Endothelial cell of umbilical vein (primary cell): ENCODE results near the gene DGUOK. TPM values are rescaled to one million over a fixed set of nuclear protein-coding genes. Genes with fewer than 3 reads are reported as not detected.

ENCODE experiments used
- BruUV-seq: library from RNA; stranded (reverse); fragments of 400-500 nt; replicated peaks from 2 replicates; lab custom pipeline; 2021; lab: Mats Ljungman, UMichigan
- CTCF ChIA-PET: fragments of 300-600, 350-600 bp; sonication (Branson Sonifier 250); formaldehyde crosslinking; loops from one replicate; lab custom pipeline; 2021; ENCODE audit warnings: antibody characterized with exemption, inconsistent platforms; lab: Charles Lee
- POLR2A ChIA-PET: fragments of 300-600, 350-600 bp; sonication (Branson Sonifier 250); formaldehyde crosslinking; loops from one replicate; lab custom pipeline; 2021; ENCODE audit warnings: antibody characterized with exemption, inconsistent platforms; lab: Charles Lee
- DNase-seq: peaks from one replicate; pipeline ENCODE4 v3.0.0-alpha.2; 2011; ENCODE audit warnings: low read depth, low spot score
- FAIRE-seq: peaks from 2 replicates; lab custom pipeline; 2011; peaks lifted over from hg19 to GRCh38; lab: Jason Lieb, UNC
- H2AFZ ChIP-seq: 2 replicates; pipeline ENCODE4 v1.6.0; 2012; ENCODE audit warnings: low read depth, low read length, control low read depth, inconsistent platforms
- H3K27ac ChIP-seq: 2 replicates; pipeline ENCODE4 v1.5.1; 2011; ENCODE audit warnings: low read depth, mild to moderate bottlenecking, control low read depth, low read length, moderate library complexity; ENCODE audit not compliant: insufficient read depth
- H3K27me3 ChIP-seq, 2 experiments: 2 replicates each; pipeline versions ENCODE4 v1.6.0 to v1.6.1; 2011; ENCODE audit warnings: low read length in 2 of 2, mixed read lengths in 1 of 2; ENCODE audit not compliant: control insufficient read depth in 2 of 2, insufficient read depth in 2 of 2
- H3K36me3 ChIP-seq, 2 experiments: 2 replicates in 1 of 2; 3 replicates in 1 of 2; pipeline ENCODE4 v1.5.1; 2011; ENCODE audit warnings: low read length in 2 of 2, mild to moderate bottlenecking in 1 of 2, moderate library complexity in 1 of 2; ENCODE audit not compliant: control insufficient read depth in 2 of 2, insufficient read depth in 2 of 2; ENCODE audit errors: extremely low read depth in 1 of 2
- H3K4me1 ChIP-seq: 3 replicates; pipeline ENCODE4 v1.5.1; 2011; ENCODE audit warnings: mild to moderate bottlenecking, low read length; ENCODE audit not compliant: control insufficient read depth, insufficient read depth; ENCODE audit errors: extremely low read depth
- H3K4me2 ChIP-seq: 2 replicates; pipeline ENCODE4 v1.6.1; 2011; ENCODE audit warnings: low read length, control low read depth, mixed read lengths; ENCODE audit not compliant: insufficient read depth
- H3K4me3 ChIP-seq, 3 experiments: fragments of 200-600 bp in 1 of 3; sonication (generic), shearing (Covaris generic) in 1 of 3; replicated peaks in 1 of 3; 2 replicates each; pipeline ENCODE4 v1.5.1; 2011 to 2016; ENCODE audit warnings: control low read depth in 3 of 3, low read length in 3 of 3, mild to moderate bottlenecking in 2 of 3, inconsistent platforms in 1 of 3, low read depth in 1 of 3, moderate library complexity in 1 of 3; ENCODE audit not compliant: insufficient read depth in 1 of 3
- H3K79me2 ChIP-seq: 2 replicates; pipeline ENCODE4 v1.6.0; 2012; ENCODE audit warnings: low read length, inconsistent platforms; ENCODE audit not compliant: control insufficient read depth, insufficient read depth
- H3K9ac ChIP-seq: replicated peaks from 2 replicates; pipeline ENCODE3; 2011; ENCODE audit warnings: low read length, control low read depth; ENCODE audit not compliant: insufficient read depth; ENCODE audit errors: extremely low read depth
- H3K9me1 ChIP-seq: replicated peaks from 3 replicates; pipeline ENCODE4 v1.6.0; 2011; ENCODE audit warnings: mild to moderate bottlenecking, low read length; ENCODE audit not compliant: control insufficient read depth, insufficient read depth; ENCODE audit errors: extremely low read depth
- H3K9me3 ChIP-seq: replicated peaks from 2 replicates; pipeline ENCODE4 v1.5.1; 2012; ENCODE audit warnings: low read length, inconsistent platforms; ENCODE audit not compliant: control insufficient read depth, insufficient read depth
- H4K20me1 ChIP-seq: replicated peaks from 2 replicates; pipeline ENCODE3; 2011; ENCODE audit warnings: mild to moderate bottlenecking, low read length; ENCODE audit not compliant: control insufficient read depth, insufficient read depth; ENCODE audit errors: extremely low read depth
- CTCF ChIP-seq, 2 donors: IDR thresholded peaks; 1 replicate in 1 of 2; 2 replicates in 1 of 2; pipeline ENCODE4 v1.5.1; 2011; ENCODE audit warnings: low read length in 2 of 2, mild to moderate bottlenecking in 2 of 2, moderate library complexity in 2 of 2, control low read depth in 1 of 2, inconsistent platforms in 1 of 2, low read depth in 1 of 2; ENCODE audit not compliant: insufficient read depth in 1 of 2; ENCODE audit errors: extremely low read depth in 1 of 2
- EZH2 ChIP-seq: IDR thresholded peaks from 2 replicates; pipeline ENCODE4 v1.6.1; 2012; ENCODE audit warnings: borderline replicate concordance, low read depth, mild to moderate bottlenecking, moderate library complexity, low read length, inconsistent platforms; ENCODE audit not compliant: severe bottlenecking
- FOS ChIP-seq: IDR thresholded peaks from 2 replicates; pipeline ENCODE4 v1.6.1; 2011; ENCODE audit warnings: mild to moderate bottlenecking, low read length, moderate library complexity, borderline replicate concordance; ENCODE audit not compliant: insufficient read depth
- GATA2 ChIP-seq: IDR thresholded peaks from 2 replicates; pipeline ENCODE4 v1.7.0; 2011; ENCODE audit warnings: low read depth, mild to moderate bottlenecking, moderate library complexity, mixed read lengths, low read length; ENCODE audit not compliant: insufficient read length, insufficient read depth
- JUN ChIP-seq: IDR thresholded peaks from 2 replicates; pipeline ENCODE4 v1.6.1; 2011; ENCODE audit warnings: borderline replicate concordance, low read depth; ENCODE audit not compliant: insufficient read length, insufficient read depth
- MAX ChIP-seq: IDR thresholded peaks from 2 replicates; pipeline ENCODE4 v1.6.1; 2011; ENCODE audit not compliant: insufficient read depth, insufficient read length
- MYC ChIP-seq: IDR thresholded peaks from one replicate; pipeline ENCODE4 v1.6.1; 2011; ENCODE audit warnings: mild to moderate bottlenecking, low read depth, low read length
- POLR2A ChIP-seq: IDR thresholded peaks from 2 replicates; pipeline ENCODE4 v1.6.1; 2012; ENCODE audit warnings: low read depth, mild to moderate bottlenecking, control low read depth, low read length
- POLR2AphosphoS5 ChIP-seq: IDR thresholded peaks from 2 replicates; pipeline ENCODE4 v1.6.1; 2012; ENCODE audit warnings: low read depth, mild to moderate bottlenecking, control low read depth, low read length, moderate library complexity; ENCODE audit not compliant: insufficient read depth
- dilution Hi-C: fragments of 300-500 bp; cut with MboI; formaldehyde crosslinking; loops from one replicate; pipeline ENCODE4 v1.15.0; 2019; ENCODE audit warnings: low sequenced_read_pairs; ENCODE audit not compliant: extremely low pct_ligation_motif_present
- intact Hi-C: fragments of 100-400 bp; cut with micrococcal nuclease; formaldehyde crosslinking; loops from one replicate; pipeline ENCODE4 v1.10.0; 2022
- polyA plus RNA-seq, 4 experiments: library from polyadenylated mRNA; depleted of rRNA in 3 of 4; stranded (reverse) in 3 of 4; unstranded in 1 of 4; fragments of >200 nt; gene quantifications; 2 replicates each; pipeline versions ENCODE4 v1.2.1 to v1.2.3, GENCODE V29; 2011 to 2012; ENCODE audit warnings: missing spikeins in 1 of 4
- total RNA-seq: library from RNA; stranded (reverse); gene quantifications from 2 replicates; pipeline ENCODE4 v1.2.3, GENCODE V29; 2021

Gene DGUOK
- total and polyA plus RNA-seq, 2 donors (not counting 3 experiments of a cell fraction or from before 2014, with no cell fraction given): 51.8 to 77.5 TPM

DNA sequence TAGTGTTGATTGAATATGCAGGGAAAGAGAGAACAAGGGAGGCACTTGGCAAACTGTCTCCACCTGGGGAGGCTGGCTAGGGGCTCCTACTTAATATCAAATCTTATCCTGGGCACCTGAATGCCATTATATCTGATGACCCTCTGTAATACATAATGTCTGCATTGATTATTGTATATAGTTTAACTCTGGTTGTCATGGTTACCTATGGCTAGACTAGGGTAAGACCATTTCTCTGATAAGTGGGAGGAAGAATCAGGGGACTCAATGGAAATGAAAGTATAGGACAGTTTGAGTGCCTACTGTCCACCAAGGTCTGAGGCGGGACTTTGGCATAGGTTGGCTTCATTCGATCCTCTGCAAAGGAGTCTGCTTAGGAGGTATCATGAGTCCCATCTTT is 50.8 kb downstream of the DGUOK start:
- H3K4me2 ChIP-seq: no peak overlapping the region
- intact Hi-C loops: no loop called here
- no peak for DNase-seq
- no peak overlapping the region for H3K27ac ChIP-seq
- no peaks in the 10 kb centered on the region for H4K20me1 ChIP-seq
- no peaks in the 10 kb centered on the region for H3K36me3 ChIP-seq
- dilution Hi-C loops: no loop called here
- no TSS peak for BruUV-seq
- H3K9ac ChIP-seq: no peak overlapping the region
- ChIA-PET CTCF (no interaction called here), POLR2A (no interaction called here)
- H3K9me3 ChIP-seq: no peaks in the 10 kb centered on the region
- no peak overlapping the region for H3K4me3 ChIP-seq
- no peak overlapping the region for H2AFZ ChIP-seq
- H3K9me1 ChIP-seq: no peaks in the 10 kb centered on the region
- no peaks in the 10 kb centered on the region for H3K27me3 ChIP-seq
- H3K4me1 ChIP-seq: peaks cover 20% of the 10 kb centered on the region
- TF ChIP-seq MYC: no peak
- TF ChIP-seq CTCF (IDR thresholded peaks at IDR 0.05; ENCODE audit: extremely low read depth in 1 of 2, insufficient read depth in 1 of 2, low read depth in 1 of 2, low read length in 2 of 2): no peak
- no peak for TF ChIP-seq FOS
- TF ChIP-seq GATA2: no peak
- TF ChIP-seq JUN: no peak
- TF ChIP-seq EZH2: no peak
- no peak for TF ChIP-seq MAX
- TF ChIP-seq POLR2A: no peak
- no peak for TF ChIP-seq POLR2AphosphoS5
- H3K79me2 ChIP-seq: no peaks in the 10 kb centered on the region
- no peak for FAIRE-seq
